Dermis blood vessel endothelial cell (primary cell): ENCODE measurements around the gene CTSA. TPM values are rescaled to one million over a fixed set of nuclear protein-coding genes. Genes with fewer than 3 reads are reported as not detected.

ENCODE experiments used
- DNase-seq: peaks from one replicate; pipeline ENCODE4 v3.0.0; 2010
- total RNA-seq: library from RNA; depleted of rRNA; stranded (reverse); fragments of >200 nt; gene quantifications from 2 replicates; pipeline ENCODE4 v1.2.3, GENCODE V29; 2014

CTSA gene
- total RNA-seq: 47.8 and 48.1 TPM in 2 replicates

DNA sequence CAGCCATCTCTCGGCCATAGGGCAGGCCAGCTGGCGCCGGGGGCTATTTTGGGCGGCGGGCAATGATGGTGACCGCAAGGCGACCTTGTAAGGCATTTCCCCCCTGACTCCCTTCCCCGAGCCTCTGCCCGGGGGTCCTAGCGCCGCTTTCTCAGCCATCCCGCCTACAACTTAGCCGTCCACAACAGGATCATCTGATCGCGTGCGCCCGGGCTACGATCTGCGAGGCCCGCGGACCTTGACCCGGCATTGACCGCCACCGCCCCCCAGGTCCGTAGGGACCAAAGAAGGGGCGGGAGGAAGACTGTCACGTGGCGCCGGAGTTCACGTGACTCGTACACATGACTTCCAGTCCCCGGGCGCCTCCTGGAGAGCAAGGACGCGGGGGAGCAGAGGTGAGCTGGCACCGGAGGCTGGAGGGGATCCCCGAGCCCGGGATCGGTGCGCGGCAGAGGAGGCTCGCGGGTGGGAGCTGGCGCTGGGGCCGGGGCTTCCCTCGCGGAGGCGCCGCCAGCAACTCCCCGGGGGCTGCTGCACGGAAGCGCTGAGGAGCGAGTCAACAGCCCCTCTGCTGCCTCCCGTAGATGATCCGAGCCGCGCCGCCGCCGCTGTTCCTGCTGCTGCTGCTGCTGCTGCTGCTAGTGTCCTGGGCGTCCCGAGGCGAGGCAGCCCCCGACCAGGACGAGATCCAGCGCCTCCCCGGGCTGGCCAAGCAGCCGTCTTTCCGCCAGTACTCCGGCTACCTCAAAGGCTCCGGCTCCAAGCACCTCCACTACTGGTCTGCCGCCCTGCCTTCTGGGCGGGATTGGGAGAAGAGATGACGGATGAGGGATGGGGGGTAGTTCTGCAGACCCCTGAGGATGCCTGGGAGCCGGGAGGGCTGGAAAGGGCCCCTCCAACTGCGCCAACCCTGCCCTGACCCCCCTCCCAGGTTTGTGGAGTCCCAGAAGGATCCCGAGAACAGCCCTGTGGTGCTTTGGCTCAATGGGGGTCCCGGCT, at the start of gene CTSA, which contains the start of gene NEURL2:
CTSA (plus strand) TSS at position 351 of the 999 bp plus-strand sequence; CDS start at position 585, 234 bp downstream.
NEURL2 (minus strand) TSS at position 224 of the 999 bp plus-strand sequence; CDS start at position 7, 217 bp downstream.
- DNase-seq: peak; percentile 94

DNA sequence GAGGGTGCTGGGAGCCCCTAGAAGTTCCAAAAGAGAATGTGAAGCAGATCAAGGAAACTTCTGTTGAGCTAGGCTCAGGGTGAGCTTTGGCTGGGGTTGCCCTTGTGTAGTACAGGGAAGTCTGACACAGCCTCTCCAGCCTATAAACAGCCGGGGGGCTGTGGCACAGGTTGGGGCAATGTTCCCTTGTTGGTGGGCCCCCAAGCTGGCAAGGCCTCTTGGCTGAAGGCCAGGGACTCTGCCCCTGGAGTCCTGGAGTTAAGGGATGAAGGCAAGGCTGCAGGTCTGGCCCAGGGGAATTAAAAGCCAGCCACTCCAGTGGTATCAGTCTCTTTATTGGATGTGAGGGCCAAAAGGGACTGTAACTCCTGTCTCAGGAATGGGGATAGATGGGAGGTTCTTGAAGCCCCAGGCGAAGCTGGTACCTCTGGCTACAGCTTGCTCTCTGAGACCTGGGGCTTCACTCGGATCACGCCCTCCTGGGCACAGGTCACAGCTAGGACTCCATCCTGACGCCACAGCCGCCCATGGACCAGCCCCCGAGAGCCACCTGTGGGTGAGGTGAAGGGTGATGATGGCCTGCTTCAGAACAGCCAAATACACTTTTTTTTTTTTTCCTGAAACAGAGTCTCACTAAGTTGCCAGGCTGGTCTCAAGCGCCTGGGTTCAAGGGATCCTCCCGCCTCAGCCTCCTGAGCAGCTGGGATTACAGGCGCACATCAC, 49.6 kb upstream of the CTSA start:
- no peak for DNase-seq

DNA sequence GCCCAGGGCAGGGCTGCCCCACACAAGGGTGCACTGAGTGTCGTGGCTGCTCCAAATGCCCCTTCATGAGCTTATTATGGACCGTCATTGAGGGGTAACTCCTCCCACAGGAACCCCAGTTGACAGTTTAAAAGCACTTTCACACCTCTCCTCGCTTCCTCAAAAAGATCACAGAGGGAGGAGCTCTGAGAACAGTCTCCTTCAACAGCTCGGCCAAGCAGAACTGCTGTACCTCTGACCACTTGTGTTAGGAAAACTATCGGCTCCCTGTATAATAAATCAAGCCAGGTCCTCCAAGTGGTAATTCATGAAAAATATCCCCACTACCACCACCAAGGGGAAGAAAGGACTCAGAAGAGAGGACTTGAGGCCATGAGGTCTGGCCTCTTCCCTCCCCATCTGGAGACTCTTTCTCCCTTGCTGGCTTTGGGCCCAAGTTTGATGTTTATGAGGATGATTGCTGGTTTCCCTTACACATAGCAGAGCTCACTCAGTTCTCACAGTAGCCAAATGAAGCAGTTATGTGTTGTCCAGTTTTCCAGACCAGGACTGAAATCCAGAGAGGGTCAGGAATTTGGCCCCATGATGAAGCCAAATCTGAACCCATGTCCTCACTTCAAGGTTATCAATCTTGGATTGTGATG, 48.8 kb upstream of the CTSA start:
- peak; percentile 28 for DNase-seq

DNA sequence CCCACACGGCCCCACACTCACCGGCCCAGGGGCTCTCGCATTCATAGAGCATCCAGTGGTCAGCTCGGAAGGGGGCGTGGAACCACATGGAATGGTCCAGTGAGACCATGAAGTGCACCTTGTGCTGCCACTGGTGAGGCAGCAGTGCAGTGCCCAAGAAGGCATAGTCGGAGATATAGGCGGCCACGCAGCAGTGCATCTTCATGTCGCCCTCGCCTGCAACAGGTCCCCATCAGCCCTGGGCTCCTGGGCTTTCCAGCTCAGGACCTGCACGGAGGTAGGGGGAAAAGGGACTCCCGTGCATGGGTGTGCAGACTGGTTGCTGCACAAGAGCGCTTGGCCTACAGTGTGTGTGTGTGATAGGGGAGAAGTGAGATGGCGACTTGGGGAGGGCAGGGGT, 47.6 kb upstream of the CTSA start:
- no peak for DNase-seq

DNA sequence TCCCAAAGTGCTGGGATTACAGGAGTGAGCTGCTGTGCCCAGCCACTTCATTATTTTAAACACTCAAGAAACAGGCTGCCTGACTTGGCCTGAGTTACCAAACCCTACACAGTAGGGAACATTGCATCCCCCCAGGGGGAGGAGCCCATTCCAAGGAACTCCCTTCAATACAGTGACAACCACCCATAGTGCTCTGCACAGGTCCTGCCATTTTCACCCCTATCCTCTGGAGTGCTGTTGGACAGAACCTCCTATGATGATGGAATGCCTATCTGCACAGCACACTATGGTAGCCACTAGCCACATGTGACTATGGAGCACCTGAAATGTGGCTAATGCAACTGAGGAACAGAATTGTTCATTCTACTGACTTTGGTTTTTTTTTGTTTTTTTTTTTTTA, 45.7 kb upstream of the CTSA start:
- DNase-seq: no peak

DNA sequence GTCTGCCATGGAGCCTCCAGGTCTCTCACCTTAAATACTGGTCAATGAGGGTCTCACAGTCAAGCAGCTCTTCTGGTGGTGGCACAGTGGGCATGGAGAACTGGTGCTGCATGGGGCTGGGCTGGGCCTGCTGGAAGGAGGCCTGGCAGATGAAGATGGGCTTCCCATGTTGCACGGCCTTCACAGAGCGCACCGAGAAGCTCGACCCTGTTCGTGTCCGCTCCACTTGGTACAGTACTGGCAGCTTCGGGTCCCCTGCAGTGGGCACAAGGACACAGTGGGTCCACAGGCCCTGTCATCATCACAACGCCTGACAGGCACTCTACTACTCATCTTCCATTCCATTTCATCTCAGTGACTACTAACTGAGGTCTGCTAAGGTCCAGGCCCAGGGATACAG, 42.7 kb upstream of the CTSA start:
- DNase-seq: no peak

DNA sequence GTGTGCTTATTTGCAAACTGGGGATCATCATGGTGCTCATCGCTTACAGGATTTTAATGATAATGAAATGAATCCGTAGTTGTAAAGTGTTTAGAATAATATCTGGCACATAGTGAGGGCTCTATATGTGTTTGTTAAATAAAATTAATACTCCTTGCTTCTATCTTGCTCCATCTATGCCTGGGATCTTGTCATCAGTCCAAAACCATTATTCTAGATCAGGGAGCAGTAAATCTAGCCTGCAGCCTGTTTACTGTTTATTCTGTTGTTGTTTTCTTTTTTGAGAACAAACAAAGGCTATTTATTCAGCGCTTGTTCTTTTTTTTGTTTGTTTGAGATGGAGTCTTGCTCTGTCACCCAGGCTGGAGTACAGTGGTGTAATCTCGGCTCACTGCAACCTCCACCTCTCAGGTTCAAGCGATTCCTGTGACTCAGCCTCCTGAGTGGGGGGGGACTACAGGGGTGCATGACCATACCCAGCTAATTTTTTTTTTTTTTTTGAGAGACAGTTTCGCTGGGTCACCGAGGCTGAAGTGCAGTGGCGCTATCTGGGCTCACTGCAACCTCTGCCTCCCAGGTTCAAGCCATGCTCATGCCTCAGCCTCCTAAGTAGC, 42.1 kb upstream of the CTSA start:
- DNase-seq: no peak

DNA sequence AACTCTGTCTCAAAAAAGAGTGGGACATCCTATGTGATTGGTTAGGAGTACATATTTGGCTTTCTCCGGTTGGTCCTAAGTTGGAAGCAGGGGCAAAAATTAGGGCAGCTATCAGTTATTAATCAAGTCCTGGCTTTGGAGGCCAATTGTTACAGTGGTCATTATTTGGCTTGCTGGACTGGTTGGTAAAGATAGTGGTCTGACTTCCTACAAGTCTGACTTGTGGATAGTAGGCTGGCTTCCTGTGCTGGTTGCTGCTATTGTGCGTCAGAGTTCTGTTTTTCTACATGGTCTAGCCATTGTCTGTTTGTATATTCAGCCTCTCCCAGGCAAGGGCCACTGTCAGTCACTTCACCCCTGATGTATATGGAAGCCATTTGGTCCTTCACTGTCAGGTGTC, 40.9 kb upstream of the CTSA start:
- DNase-seq: no peak

DNA sequence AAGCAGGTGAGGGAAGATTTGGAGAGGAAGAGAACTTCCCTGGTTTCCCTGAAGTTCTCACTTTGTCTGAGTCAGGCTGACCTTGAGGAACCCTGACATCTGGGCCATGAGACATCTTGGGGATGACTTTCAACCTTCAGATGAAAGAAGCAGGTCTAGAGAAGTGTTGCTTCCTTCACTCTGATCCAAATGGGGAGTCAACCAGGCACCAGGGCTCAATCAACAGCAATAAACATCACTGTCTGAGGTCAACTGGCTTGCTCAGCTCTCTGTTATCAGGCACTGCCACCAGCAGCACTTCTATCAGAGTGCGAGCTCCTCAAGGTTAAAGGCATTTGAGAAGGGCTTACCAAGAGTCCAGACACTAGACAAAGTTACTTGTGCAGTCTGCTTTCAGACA, 40.2 kb upstream of the CTSA start:
- no peak for DNase-seq

DNA sequence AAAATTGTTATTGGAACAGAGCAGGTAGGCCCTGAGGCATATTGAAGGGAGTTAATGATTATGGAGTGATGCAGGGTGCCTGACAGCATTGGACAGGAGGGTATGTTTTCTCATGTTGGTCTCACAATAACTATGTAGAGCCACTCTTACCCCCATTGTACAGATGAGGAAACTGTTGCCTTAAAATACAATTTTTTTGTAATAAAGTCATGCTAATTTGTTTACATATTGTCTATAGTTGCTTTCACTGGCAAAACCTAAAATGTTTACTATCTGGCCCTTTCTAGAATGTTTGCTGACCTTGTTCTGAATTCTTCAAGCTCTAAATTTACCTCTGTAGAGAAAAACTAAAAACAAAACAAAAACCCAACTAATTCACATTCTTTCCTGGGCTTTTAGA, 39.6 kb upstream of the CTSA start:
- DNase-seq: no peak

DNA sequence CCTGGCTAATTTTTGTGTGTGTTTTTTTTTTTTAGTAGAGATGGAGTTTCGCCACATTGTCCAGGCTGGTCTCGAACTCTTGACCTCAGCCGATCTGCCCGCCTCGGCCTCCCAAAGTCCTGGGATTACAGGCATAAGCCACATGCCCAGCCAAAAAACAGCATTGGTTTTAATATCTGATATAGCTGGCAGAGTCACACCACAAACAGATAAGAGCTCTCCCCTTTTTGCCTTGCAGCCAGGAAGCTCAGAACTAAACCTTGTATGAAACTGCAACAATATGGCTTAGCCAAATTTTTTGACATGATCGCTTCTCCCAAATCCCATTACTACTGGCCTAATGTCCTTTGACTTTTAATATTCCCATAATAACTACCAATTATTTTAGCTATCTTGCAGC, 38.8 kb upstream of the CTSA start:
- DNase-seq: no peak

DNA sequence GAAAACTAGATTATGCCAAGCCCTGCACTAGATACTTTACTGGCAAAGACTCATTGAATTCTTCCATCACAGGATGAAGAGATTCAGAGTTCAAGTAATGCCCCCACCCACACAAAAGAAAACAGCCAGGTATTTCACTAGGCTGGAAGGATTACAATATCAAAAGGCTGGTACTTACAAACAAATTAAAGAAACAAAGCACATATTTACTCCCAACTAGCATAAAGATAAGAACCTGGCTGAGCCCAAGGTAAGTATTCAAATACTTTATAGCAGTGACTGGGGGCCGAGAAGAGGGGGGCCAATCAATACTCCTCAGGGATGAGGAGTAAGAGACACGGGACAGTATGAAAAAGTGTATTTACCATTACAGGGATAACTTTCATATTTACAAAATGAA, 37.7 kb upstream of the CTSA start:
- no peak for DNase-seq

DNA sequence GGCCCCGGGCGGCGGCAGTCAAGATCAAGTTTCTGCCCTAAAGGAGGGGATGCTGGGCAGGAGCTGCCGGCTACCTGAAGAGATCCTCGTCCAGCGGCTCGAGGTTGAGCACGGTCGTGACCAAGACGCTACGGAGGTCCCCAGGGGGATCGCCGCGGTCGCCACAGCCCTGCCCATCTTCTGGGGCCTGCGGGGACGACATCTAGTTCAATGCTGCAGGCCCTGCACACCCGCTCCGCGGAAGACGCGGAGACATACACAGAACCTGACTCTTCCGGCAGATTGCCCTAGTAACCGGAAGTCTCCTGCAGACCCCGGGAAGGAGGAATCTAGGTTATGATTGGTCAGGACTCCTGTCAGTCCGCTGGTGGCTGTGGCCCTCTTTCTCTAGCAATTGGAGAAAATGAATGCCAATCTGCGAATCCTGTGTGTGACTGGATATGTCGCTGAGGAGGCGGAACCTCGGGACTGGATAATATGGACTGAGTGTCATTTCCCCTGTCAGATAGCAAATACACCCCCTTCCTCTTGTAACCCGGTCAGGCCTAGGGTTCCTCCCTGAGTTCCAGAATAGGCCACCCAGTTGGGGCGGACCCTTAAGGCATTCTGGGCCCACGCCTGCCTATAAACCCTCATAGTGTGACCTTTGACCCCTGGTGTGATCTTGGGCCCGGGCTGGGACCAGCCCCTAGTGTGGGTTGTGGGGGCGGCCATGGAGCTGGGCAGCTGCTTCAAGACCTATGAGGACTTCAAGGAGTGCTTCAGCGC, 33.8 kb upstream of the CTSA start, which contains the start of the genes ACOT8 and ZSWIM3:
ACOT8 (minus strand) TSS at position 279 of the 768 bp plus-strand sequence; CDS start at position 202, 77 bp downstream.
ZSWIM3 (plus strand) TSS at position 501 of the 768 bp plus-strand sequence; CDS start at position 713, 212 bp downstream.
- peak; percentile 100 for DNase-seq

DNA sequence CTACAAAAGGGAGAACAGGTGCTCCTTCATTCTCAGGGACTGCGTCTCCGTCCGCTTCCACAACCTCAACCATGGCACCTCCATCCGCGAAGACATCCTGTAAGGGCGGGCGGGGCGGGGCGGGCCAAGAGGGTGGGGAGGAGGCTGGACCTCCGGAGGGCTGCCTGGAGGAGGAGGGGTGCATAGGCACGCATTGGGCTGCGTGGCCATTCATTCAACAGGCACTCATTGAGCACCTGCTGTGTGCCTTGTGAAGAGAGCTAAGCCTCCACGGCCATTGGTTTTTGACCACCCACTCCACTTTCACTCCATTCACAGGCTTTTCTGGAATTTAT, 33.3 kb upstream of the CTSA start:
- DNase-seq: no peak

DNA sequence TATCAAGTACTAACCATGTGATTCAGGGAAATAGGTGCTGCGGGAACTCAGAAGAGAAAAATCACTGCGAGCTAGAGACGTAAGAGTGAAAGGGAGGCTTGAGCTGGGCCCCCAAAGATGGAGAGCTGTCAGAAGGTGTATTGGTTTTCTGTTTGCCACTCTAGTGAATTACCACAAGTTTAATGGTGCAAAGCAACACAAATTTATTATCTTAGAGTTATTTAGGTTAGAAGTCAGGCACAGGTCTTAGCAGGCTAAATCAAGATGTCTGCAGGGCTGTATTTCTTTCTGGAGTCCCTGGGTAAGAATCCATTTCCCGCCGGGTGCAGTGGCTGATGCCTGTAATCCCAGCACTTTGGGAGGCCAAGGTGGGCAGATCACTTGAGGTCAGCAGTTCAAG, 31.2 kb upstream of the CTSA start:
- no peak for DNase-seq

DNA sequence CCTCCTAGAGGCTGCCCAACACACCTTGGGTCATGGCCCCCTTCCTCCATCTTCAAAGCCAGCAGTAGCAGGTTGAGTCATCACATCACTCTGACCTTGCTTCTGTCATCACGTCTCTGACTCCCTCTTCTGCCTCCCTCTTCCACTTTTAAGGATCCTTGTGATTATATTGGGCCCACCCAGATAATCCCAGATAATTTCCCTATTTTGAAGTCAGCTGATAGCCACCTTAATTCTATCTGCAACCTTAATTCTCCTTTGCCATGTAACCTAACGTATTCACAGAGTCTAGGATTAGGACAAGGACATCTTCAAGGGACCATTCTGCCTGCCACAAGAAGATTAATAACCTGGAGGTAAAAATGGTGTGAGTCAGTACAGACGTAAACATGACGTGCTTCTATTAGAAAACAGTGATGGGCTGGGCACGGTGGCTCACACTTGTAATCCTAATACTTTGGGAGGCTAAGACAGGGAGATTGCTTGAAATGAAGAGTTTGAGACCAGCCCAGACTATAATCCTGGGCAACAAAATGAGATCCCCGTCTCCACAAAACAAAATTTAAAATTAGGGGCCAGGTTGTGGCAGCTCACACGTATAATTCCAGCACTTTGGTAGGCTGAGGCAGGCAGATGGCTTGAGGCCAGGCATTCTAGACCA, 30.4 kb upstream of the CTSA start:
- no peak for DNase-seq

DNA sequence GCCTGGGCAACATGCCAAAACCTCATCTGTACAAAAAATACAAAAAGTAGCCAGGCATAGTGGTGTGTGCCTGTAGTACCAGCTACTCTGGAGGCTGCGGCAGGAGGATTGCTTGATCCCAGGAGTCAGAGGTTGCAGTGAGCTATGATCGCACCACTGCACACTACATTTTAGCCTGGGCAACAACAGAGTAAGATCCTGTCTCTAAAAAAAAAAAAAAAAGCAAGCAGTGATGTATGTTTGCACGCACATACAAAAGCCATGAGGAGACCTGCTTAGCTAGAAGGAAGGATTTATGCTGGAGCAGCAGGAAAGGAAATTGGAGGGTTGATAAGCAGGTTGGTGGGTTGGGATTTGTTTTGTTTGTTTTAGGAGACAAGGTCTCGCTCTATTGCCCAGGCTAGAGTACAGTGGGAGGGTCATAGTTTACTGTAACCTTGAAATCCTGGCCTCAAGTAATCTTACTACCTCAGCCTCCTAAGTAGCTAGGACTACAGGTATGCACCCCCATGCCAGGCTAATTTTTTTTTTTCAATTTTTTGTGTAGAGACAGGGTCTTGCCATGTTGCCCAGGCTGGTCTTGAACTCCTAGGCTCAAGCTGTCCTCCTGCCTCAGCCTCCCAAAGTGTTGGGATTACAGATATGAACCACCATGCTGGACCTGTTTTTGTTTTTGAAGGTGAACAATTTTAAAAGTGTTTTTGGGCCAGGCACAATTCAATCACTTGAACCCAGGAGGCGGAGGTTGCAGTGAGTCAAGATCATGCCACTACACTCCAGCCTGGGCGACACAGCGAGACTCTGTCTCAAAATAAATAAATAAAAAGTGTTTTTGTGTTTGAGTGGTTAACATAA, 29.7 kb upstream of the CTSA start:
- DNase-seq: peak; percentile 69

DNA sequence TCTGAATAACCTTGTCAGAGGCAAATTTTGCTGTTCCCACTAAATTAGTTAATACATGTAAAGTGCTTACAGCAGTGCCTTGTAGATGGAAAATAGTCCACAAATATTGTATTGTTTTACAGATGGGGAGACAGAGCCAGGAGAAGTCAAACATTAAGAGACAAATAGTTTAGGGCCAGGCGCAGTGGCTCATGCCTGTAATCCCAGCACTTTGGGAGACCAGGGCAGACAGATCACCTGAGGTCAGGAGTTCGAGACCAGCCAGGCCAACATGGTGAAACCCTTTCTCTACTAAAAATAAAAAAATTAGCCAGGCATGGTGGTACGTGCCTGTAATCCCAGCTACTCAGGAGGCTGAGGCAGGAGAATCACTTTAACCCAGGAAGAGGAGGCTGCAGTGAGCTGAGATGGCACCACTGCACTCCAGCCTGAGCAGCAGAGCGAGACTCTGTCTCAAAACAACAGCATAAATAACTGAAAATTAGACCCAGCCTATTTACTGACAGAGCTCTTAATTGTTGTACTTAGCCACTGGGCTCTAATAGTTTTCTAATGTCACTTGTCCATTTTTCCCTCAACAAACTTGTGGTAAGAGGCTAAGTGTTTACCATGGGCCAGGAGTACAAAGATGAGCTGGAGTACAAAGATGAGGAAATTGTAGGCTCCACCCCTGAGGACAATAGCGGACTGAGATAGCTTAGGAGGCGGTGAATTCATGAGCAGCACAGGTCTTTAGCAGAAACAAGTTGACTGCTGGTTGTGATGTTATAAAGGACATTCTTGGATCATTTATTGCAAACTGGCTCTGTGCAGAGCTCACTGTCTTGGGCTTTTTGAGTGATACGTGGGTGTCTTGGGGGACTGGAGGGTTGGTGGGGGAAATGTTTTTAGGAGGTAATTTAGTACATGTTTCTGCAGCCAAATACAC, 27.3 kb upstream of the CTSA start:
- DNase-seq: no peak

DNA sequence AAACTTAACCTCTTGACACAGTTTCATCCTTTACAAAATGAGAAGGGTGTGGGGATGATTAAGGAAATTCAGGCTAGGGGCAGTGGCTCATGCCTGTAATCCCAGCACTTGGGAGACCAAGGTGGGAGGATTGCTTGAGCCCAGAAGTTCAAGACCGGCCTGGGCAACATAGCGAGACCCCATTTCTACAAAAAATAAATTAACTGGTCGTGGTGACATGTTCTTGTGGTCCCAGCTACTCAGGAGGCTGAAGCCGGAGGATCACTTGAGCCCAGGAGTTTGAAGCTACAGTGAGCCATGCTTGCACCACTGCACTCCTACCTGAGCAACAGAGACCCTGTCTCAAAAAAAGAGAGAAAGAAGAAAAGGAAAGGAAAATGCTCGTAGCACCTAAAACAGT, 24.7 kb upstream of the CTSA start:
- DNase-seq: no peak
